CD4-positive, alpha-beta T cell treated with Interleukin-17A for 1 hour (primary cell): ENCODE data around the gene LRTM2.

Experiments used
- DNase-seq: peaks from one replicate; pipeline ENCODE4 v3.0.0-alpha.2; 2020

Gene LRTM2

GRCh38 chr12:1870998-1871917 is 50.9 kb downstream of the LRTM2 start:
- no peak for DNase-seq

DNA sequence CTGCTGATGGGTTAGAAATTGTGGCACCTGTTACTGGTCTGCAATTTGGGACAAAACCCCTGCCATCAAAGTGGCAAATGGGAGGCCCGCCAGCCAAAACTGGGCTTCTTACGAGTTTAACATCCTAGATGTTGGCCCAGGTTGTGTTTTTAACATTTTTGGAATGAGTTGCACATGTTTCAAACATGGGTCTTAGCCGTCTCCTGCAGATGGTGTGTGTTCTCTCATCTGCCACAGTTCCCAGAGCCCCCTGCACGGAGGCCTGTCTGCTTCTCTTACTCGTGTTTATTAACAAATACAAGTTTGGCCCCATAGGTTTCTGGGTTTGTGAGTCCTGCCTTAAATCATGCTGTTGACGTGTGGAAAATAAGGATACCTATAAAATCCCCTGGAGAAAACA is 51.6 kb downstream of the LRTM2 start:
- no peak for DNase-seq

- DNase-seq = no peak
These were observed 52.1 kb downstream of the LRTM2 start for GRCh38 chr12:1872448-1872847.

GRCh38 chr12:1873531-1874510 is 53.5 kb downstream of the LRTM2 start:
- no peak for DNase-seq

DNA sequence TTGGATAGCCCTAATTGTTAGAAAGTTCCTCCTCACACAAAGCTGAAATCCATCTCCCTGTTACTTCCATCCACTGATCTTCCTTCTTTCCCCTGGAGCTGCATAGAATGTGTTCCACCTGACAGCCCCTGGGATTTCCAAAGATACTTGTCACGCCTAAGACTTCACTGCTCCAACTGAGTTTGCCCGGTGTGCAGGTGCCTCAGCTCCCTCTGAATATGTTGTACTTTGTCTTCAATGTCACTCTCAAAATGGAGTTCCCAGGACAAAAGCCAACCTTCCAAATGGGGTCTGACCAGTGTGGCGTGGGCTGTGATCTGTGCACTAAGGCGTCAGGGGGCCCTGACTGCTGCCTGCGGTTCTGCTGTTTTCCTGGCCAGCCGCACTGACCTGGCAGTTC is 55.2 kb downstream of the LRTM2 start:
- DNase-seq = no peak

GRCh38 chr12:1876086-1876485 is 55.7 kb downstream of the LRTM2 start:
- DNase-seq = no peak

DNA sequence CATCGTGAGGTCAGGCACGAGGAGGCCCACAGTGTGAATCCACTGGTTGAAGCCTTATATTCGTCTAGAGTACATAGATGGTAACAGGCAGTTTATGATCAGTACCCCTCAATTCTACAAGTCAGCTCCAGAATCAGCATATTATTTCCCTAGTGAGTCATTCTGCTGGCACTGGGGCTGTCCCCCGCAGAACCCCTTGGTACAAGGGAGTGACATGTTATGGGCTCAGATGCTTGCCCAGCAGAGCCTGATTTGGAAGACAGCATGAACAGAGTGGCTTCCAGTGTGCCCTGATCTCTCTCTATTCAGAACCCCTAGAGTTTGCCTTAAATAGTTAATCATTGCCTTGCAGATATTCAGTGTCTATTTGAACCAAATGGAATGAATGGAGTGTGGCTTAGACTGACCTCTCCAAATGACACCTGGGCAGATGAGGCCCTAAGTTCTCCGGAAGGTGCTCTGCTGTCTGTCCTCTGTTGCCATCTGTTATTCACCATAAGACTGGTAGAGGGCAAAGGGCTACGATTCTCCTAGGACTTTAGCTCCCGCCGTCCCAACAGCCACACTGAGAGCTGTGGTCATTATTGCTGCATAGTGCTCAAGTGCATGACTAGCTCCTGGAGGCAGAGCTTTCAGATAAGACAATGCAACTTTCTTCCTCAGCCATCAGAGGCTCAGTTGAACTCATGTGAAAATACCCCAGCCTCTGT is 57.0 kb downstream of the LRTM2 start:
- no peak for DNase-seq

GRCh38 chr12:1878214-1878613 is 57.8 kb downstream of the LRTM2 start:
- DNase-seq = no peak

GRCh38 chr12:1878695-1879094 is 58.3 kb downstream of the LRTM2 start:
- no peak for DNase-seq

- no peak for DNase-seq
These were observed 59.3 kb downstream of the LRTM2 start for GRCh38 chr12:1879633-1880032.

- DNase-seq = no peak
These were observed 59.9 kb downstream of the LRTM2 start for GRCh38 chr12:1880153-1880845.

DNA sequence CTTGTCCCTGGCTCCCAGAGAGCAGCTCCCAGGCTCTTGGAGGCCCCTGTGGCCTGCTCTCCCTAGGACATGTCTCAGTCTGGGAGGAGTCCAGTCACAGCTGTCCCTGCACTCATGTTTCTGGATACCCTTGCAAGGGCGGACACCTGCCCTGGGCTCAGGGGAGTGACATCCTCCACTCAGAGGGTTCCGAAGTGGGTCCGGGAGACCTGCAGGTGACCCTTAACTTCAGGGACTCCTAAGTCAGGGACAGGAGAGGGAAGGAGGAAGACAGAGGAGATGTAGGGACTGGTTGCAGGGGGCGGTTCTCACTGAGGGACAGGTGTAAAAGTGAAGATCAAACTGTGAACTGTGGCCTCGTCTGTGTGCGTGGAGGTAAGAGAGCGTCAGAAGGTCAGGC is 60.5 kb downstream of the LRTM2 start:
- no peak for DNase-seq

GRCh38 chr12:1881301-1881700 is 60.9 kb downstream of the LRTM2 start:
- no peak for DNase-seq

GRCh38 chr12:1881936-1882335 is 61.6 kb downstream of the LRTM2 start:
- no peak for DNase-seq

GRCh38 chr12:1882405-1882804 is 62.0 kb downstream of the LRTM2 start:
- no peak for DNase-seq

GRCh38 chr12:1882850-1883470 is 62.6 kb downstream of the LRTM2 start:
- DNase-seq = no peak

- no peak for DNase-seq
These were observed 63.1 kb downstream of the LRTM2 start for GRCh38 chr12:1883513-1883912.

DNA sequence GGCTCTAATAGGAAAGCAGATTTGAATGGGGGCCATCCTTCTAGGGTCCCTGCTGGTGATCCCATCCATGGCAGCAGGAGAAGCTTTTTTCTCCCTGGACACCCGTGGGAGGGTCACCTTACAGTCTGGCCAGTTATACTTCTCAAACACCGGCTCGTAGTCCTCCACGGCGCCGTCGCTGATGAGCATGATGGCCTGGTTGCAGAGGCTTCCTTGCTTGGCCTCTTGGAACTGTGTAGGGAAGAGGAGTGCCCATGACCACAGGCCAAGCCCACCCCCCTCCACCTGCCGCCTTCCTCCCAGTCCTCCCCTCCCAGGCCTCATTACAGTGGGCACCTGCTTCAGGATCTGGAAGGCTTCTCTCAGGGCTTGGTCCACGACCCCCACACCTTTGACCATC is 64.3 kb downstream of the LRTM2 start:
- no peak for DNase-seq

GRCh38 chr12:1885082-1885596 is 64.8 kb downstream of the LRTM2 start:
- DNase-seq = no peak

- no peak for DNase-seq
These were observed 65.4 kb downstream of the LRTM2 start for GRCh38 chr12:1885599-1886245.
